GM15510 (cell line): Measurements from ENCODE around the gene AGT.

Experiments
- POLR2A ChIP-seq: IDR thresholded peaks from 3 replicates; pipeline ENCODE4 v1.6.1; 2011; ENCODE audit warnings: borderline replicate concordance; ENCODE audit not compliant: insufficient read length; ENCODE audit errors: extremely low read depth

The AGT gene

GRCh38 chr1:230684998-230685397 is 28.9 kb downstream of the AGT start:
- no peak for TF ChIP-seq POLR2A

GRCh38 chr1:230684146-230684545 is 29.8 kb downstream of the AGT start:
- TF ChIP-seq POLR2A = no peak

DNA sequence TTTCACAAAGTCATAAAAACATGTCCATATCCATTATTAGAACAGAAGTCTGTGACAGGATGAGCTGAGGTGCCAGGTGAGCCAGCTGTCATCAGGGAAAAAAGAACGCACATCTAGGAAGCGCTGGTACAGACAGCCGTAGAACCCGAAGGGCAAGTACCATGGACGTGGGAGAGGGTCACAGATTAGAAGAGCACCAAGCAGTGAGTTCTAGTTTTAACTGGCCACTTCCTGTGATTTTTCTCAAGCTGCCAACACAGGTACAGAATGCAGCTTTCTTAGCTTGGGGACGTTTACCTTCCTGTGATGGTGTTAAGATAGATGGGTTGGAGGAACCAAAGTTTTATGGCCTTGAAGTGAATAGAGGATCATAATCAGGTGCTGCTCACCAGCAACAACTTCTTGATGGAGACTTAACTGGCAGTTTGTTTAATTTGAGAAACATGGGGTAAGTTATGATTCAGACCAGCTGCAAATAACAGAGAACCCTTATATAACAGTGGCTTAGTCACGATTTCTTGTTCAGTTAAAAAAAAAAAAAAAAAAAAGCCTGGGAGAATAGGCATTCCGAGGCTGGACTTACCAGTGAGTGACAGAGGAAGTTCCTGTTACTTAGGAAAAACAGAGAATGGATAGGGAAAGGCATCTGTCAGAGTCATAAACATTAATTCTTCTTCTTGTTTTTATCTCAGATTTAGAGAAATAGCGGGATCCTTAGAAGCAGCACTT is 30.9 kb downstream of the AGT start:
- TF ChIP-seq POLR2A = no peak

DNA sequence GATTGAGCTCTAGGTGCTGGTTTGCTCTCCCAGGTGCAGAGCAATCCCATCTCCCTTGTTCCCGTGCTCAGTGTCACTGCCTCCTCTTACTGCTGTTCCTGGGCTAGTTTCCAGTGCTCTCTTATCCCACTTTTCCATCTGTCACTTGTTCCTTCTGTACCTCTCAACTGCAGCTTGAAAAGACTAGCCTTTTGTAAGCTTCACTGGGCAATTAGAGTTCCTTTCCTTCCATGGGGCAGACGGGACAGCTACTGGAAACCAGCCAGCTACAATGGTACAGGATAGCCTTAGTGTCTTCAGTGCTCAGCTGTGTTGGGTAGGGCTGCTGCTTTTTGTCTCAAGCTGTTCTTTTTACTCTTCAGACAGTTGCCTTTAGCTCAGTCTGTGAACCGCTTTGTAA is 31.6 kb downstream of the AGT start:
- no peak for TF ChIP-seq POLR2A

DNA sequence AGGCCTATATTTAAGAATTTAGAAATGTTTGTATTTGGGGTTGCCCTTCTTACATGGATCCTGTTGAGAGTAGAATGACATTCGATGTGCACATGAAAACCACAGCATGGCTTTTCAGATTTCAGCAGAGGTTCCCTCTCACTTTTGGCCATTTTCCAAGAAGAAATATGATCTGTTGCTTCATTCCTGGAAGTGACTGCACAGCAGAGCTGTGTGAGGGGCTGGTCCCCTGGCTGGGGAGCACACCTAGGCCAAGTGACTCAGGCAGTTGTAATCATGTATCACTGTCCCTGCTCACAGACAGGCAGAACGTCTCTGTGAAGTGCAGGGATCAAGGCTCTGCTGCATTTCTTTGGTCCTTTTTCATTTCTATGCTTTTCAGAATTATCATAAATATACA is 32.3 kb downstream of the AGT start:
- TF ChIP-seq POLR2A = no peak

DNA sequence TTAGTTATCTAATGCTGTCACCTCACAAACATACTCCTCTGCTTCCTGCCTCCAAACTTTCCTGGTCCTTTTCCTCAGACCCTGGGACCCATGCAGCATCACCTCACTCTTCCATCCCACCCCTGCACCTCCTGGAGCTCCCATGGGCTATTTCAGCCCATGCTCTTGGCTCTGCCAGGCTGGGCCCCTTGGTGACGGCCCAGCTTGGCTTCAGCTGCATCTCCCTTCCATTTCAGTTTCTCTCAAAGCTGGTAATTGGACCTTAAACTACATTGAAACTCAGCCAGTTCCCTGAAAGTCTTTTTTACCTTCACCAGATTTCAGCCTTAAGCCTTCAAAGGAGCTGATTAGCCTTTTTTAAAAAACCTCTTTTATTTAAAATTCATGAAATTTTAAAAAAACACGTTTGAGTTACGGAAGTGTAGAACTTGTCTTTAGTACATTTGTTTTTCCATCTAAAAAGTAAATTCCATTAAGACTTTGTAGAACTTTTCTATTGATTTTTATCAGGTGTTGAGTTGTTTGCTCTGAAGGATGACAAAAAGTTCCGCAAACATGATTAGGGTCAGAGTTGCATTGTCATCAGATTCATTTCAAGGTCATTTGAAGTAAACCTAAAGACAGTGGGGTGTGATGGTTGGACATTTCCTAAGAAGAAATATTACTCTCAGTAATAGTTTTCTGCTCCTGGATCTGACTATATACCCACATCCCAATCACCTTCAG is 33.5 kb downstream of the AGT start:
- no peak for TF ChIP-seq POLR2A

- TF ChIP-seq POLR2A = no peak
Measured at GRCh38 chr1:230679825-230680224, 34.1 kb downstream of the AGT start.

- no peak for TF ChIP-seq POLR2A
Measured at GRCh38 chr1:230679192-230679591, 34.7 kb downstream of the AGT start.

DNA sequence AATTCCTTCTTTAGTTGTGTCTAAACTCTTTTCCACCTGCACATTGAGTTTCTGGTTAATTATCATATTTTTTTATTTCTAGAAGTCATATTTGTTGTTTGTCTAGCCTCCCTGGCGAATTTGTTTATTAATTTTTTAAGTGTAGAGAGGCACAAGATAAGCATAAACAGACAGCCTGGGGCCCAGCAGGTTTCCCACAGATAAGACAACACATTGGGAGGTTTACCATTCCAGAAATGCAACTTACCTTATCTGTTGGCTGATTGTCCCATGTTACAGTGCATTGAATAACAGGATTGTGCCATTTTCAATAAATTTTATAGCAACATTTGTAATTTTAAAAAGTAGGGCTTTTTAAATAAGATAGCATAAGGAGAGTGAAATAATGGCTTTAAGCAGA is 36.7 kb downstream of the AGT start:
- no peak for TF ChIP-seq POLR2A

- TF ChIP-seq POLR2A = no peak
Measured at GRCh38 chr1:230674581-230674980, 39.3 kb downstream of the AGT start.

- no peak for TF ChIP-seq POLR2A
Measured at GRCh38 chr1:230669543-230669942, 44.4 kb downstream of the AGT start.

DNA sequence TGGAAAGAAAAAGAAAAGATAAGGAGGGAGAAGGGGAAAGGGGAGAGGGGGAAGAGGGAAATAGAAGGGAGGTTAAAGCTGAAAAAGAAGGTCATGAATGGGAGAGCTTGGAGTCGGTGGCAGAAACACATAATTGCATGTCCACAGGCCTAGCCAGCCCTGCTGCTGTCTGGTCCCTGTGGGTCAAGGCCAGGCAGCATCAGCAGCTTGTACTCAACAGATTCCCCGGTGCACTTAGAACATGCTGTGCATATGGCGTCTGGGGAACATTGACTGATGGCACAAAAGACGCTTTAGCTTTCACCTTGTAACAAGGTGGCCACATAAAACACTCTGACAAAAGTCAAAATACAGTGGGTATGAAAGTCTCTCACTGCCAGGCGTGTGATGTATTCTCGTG is 45.7 kb downstream of the AGT start:
- TF ChIP-seq POLR2A = no peak

- no peak for TF ChIP-seq POLR2A
Measured at GRCh38 chr1:230661976-230662375, 51.9 kb downstream of the AGT start.

GRCh38 chr1:230658691-230659090 is 55.2 kb downstream of the AGT start:
- TF ChIP-seq POLR2A = no peak
